H9 (cell line): ENCODE measurements around the gene TACR1. TPM values are rescaled to one million over a fixed set of nuclear protein-coding genes. Genes with fewer than 3 reads are reported as not detected.

Source experiments
- DNase-seq: peaks from one replicate; pipeline ENCODE4 v3.0.0-alpha.2; 2017
- H2AFZ ChIP-seq: one replicate; pipeline ENCODE4 v1.6.1; 2013; ENCODE audit warnings: mild to moderate bottlenecking, low read length, control low read depth, moderate library complexity
- H2AK5ac ChIP-seq: 2 replicates; pipeline ENCODE4 v1.6.1; 2013; ENCODE audit warnings: low read length, control low read depth, mixed read lengths; ENCODE audit not compliant: insufficient read length
- H2BK120ac ChIP-seq: one replicate; pipeline ENCODE4 v1.6.1; 2013; ENCODE audit warnings: low read depth, mild to moderate bottlenecking, low read length, control low read depth, inconsistent platforms; ENCODE audit not compliant: poor library complexity, severe bottlenecking
- H2BK12ac ChIP-seq: 2 replicates; pipeline ENCODE4 v1.6.1; 2013; ENCODE audit warnings: low read length, control low read depth, mixed read lengths, low read depth; ENCODE audit not compliant: insufficient read length
- H2BK15ac ChIP-seq: 2 replicates; pipeline ENCODE4 v1.6.1; 2013; ENCODE audit warnings: low read depth, low read length, control low read depth
- H2BK20ac ChIP-seq: one replicate; pipeline ENCODE4 v1.6.1; 2013; ENCODE audit warnings: low read depth, mild to moderate bottlenecking, low read length, control low read depth, inconsistent platforms; ENCODE audit not compliant: poor library complexity, severe bottlenecking
- H2BK5ac ChIP-seq: 2 replicates; pipeline ENCODE4 v1.6.1; 2013; ENCODE audit warnings: low read length, control low read depth, mixed read lengths; ENCODE audit not compliant: insufficient read length
- H3K14ac ChIP-seq: 2 replicates; pipeline ENCODE4 v1.6.1; 2013; ENCODE audit warnings: low read length, control low read depth; ENCODE audit not compliant: insufficient read depth
- H3K18ac ChIP-seq: 2 replicates; pipeline ENCODE4 v1.6.1; 2013; ENCODE audit warnings: low read depth, mild to moderate bottlenecking, mixed read lengths, low read length, control low read depth; ENCODE audit not compliant: insufficient read length
- H3K23ac ChIP-seq: 2 replicates; pipeline ENCODE4 v1.6.1; 2013; ENCODE audit warnings: low read length, control low read depth, mixed read lengths, low read depth; ENCODE audit not compliant: insufficient read length
- H3K23me2 ChIP-seq: 2 replicates; pipeline ENCODE4 v1.6.1; 2013; ENCODE audit warnings: low read depth, mild to moderate bottlenecking, mixed read lengths, low read length, control low read depth; ENCODE audit not compliant: insufficient read length, poor library complexity, severe bottlenecking
- H3K27ac ChIP-seq: 2 replicates; pipeline ENCODE4 v1.5.1; 2013; ENCODE audit warnings: low read length, control low read depth, mixed read lengths, low read depth; ENCODE audit not compliant: insufficient read length
- H3K27me3 ChIP-seq: 2 replicates; pipeline ENCODE4 v1.6.1; 2013; ENCODE audit warnings: low read length, control low read depth, inconsistent platforms; ENCODE audit not compliant: insufficient read depth
- H3K4ac ChIP-seq: 2 replicates; pipeline ENCODE4 v1.6.1; 2013; ENCODE audit warnings: low read depth, mild to moderate bottlenecking, control low read depth, inconsistent platforms, low read length, moderate library complexity
- H3K4me1 ChIP-seq: 2 replicates; pipeline ENCODE4 v1.6.1; 2013; ENCODE audit warnings: low read length, control low read depth, inconsistent platforms; ENCODE audit not compliant: insufficient read depth
- H3K4me2 ChIP-seq: 2 replicates; pipeline ENCODE4 v1.6.1; 2013; ENCODE audit warnings: low read length, control low read depth, mixed read lengths; ENCODE audit not compliant: insufficient read length, insufficient read depth
- H3K56ac ChIP-seq: 2 replicates; pipeline ENCODE4 v1.6.1; 2013; ENCODE audit warnings: low read depth, mild to moderate bottlenecking, mixed read lengths, low read length, control low read depth; ENCODE audit not compliant: insufficient read length
- H3K79me1 ChIP-seq: 2 replicates; pipeline ENCODE4 v1.6.1; 2013; ENCODE audit warnings: low read depth, mild to moderate bottlenecking, moderate library complexity, low read length, control low read depth, inconsistent platforms; ENCODE audit not compliant: insufficient read depth, poor library complexity, severe bottlenecking
- H3K79me2 ChIP-seq: 2 replicates; pipeline ENCODE4 v1.6.1; 2013; ENCODE audit warnings: low read length, control low read depth, inconsistent platforms; ENCODE audit not compliant: insufficient read depth
- H3K9ac ChIP-seq: 2 replicates; pipeline ENCODE4 v1.6.1; 2013; ENCODE audit warnings: low read length, control low read depth, mixed read lengths; ENCODE audit not compliant: insufficient read length; ENCODE audit errors: extremely low read depth
- H3K9me3 ChIP-seq: one replicate; pipeline ENCODE4 v1.6.1; 2013; ENCODE audit warnings: low read depth, low read length, inconsistent platforms; ENCODE audit not compliant: control insufficient read depth
- H3T11ph ChIP-seq: one replicate; pipeline ENCODE4 v1.6.1; 2013; ENCODE audit warnings: mild to moderate bottlenecking, low read length, control low read depth, inconsistent platforms
- H4K20me1 ChIP-seq: one replicate; pipeline ENCODE4 v1.6.1; 2013; ENCODE audit not compliant: control insufficient read depth, insufficient read length, insufficient read depth
- H4K5ac ChIP-seq: 2 replicates; pipeline ENCODE4 v1.6.1; 2013; ENCODE audit warnings: low read depth, mild to moderate bottlenecking, mixed read lengths, low read length, control low read depth; ENCODE audit not compliant: insufficient read length
- H4K8ac ChIP-seq: replicated peaks from 2 replicates; pipeline ENCODE4 v1.6.1; 2013; ENCODE audit warnings: low read length, control low read depth, mixed read lengths, low read depth; ENCODE audit not compliant: insufficient read length
- H4K91ac ChIP-seq: 2 replicates; pipeline ENCODE4 v1.6.1; 2013; ENCODE audit warnings: low read depth, mild to moderate bottlenecking, moderate library complexity, mixed read lengths, low read length, control low read depth; ENCODE audit not compliant: insufficient read length
- H3K27ac Mint-ChIP-seq, 3 experiments: 2 replicates in 2 of 3; 3 replicates in 1 of 3; pipeline ENCODE4 v1.8.0; 2020 to 2021; ENCODE audit warnings: mixed read lengths in 3 of 3, mild to moderate bottlenecking in 1 of 3, moderate library complexity in 1 of 3
- H3K27me3 Mint-ChIP-seq: 2 replicates; pipeline ENCODE4 v1.8.0; 2021; ENCODE audit warnings: low read depth, mild to moderate bottlenecking, moderate library complexity, mixed read lengths
- H3K36me3 Mint-ChIP-seq, 3 experiments: 2 replicates in 2 of 3; 3 replicates in 1 of 3; pipeline ENCODE4 v1.8.0; 2020 to 2021; ENCODE audit warnings: low read depth in 3 of 3, mixed read lengths in 3 of 3; ENCODE audit not compliant: insufficient read depth in 1 of 3
- H3K4me1 Mint-ChIP-seq, 2 experiments: 2 replicates each; pipeline ENCODE4 v1.8.0; 2020; ENCODE audit warnings: mixed read lengths in 2 of 2
- H3K4me3 Mint-ChIP-seq, 2 experiments: 2 replicates in 1 of 2; 3 replicates in 1 of 2; pipeline ENCODE4 v1.8.0; 2020 to 2021; ENCODE audit warnings: mild to moderate bottlenecking in 2 of 2, mixed read lengths in 2 of 2, moderate library complexity in 1 of 2
- H3K9me3 Mint-ChIP-seq, 2 experiments: 2 replicates in 1 of 2; 3 replicates in 1 of 2; pipeline ENCODE4 v1.8.0; 2020; ENCODE audit warnings: mild to moderate bottlenecking in 2 of 2, mixed read lengths in 2 of 2, moderate library complexity in 1 of 2
- CTCF ChIP-seq: fragments of 200-600 bp; sonication (generic); conservative IDR thresholded peaks from 3 replicates; pipeline ENCODE4 v1.8.0; 2021; ENCODE audit warnings: antibody characterized with exemption, mild to moderate bottlenecking
- WGBS: extraction: QIAGEN DNeasy Blood & Tissue Kit; methylation state at CpG from one replicate; pipeline ENCODE4 v1.1.7; 2013; ENCODE audit warnings: missing lambda C conversion rate, low lambda C conversion rate, mixed read lengths; ENCODE audit not compliant: insufficient read length; ENCODE audit errors: extremely low coverage; 5-methylcytosine and 5-hydroxymethylcytosine counted together
- total RNA-seq: library from RNA; stranded (reverse); gene quantifications from 2 replicates; pipeline ENCODE4 v1.2.1, GENCODE V29; 2021

TACR1 gene
- total RNA-seq, 1 experiment from 2014 or later: 1.4 TPM

GRCh38 chr2:75133621-75134570 lies 65.4 kb downstream of the TACR1 start:
- Histone ChIP-seq H4K91ac (no peak overlapping the region), H3K27me3 (no peaks in the 10 kb centered on the region), H3K4me1 (peaks cover 3% of the 10 kb centered on the region; the same call in 1 of the 2 replicates), H4K5ac (no peak overlapping the region), H2AFZ (no peak overlapping the region), H3K18ac (no peak overlapping the region), H4K8ac (no peak overlapping the region), H3K14ac (no peak overlapping the region), H2BK20ac (no peak overlapping the region), H3K23ac (no peak overlapping the region), H3K56ac (no peak overlapping the region), H2BK5ac (no peak overlapping the region), H3K9me3 (no peaks in the 10 kb centered on the region), H3K4me2 (no peak overlapping the region), H2BK120ac (no peak overlapping the region), H3K9ac (no peak overlapping the region), H3K79me1 (no peaks in the 10 kb centered on the region), H3K79me2 (no peaks in the 10 kb centered on the region), H4K20me1 (no peaks in the 10 kb centered on the region), H3T11ph (no peak overlapping the region), H3K4ac (no peak overlapping the region), H2BK12ac (no peak overlapping the region), H2BK15ac (no peak overlapping the region), H3K23me2 (no peaks in the 10 kb centered on the region), H2AK5ac (no peak overlapping the region), H3K27ac (no peak overlapping the region)
- WGBS: no CpG with 5 or more reads among the region's 9 CpGs
- H3K4me3 Mint-ChIP-seq: no peak overlapping the region
- DNase-seq: no peak
- TF ChIP-seq CTCF: no peak
- H3K9me3 Mint-ChIP-seq: no peaks in the 10 kb centered on the region; a peak in 1 of 5 replicates
- no peaks in the 10 kb centered on the region; a peak in 1 of 7 replicates for H3K36me3 Mint-ChIP-seq
- peak overlapping the region in 1 of 3 experiments; percentile 47; a peak in 1 of 7 replicates for H3K27ac Mint-ChIP-seq
- H3K4me1 Mint-ChIP-seq: peaks cover 6 to 11% of the 10 kb centered on the region in 2 experiments
- no peaks in the 10 kb centered on the region for H3K27me3 Mint-ChIP-seq
